ENCODE results near the gene MLLT1.

The MLLT1 gene

DNA sequence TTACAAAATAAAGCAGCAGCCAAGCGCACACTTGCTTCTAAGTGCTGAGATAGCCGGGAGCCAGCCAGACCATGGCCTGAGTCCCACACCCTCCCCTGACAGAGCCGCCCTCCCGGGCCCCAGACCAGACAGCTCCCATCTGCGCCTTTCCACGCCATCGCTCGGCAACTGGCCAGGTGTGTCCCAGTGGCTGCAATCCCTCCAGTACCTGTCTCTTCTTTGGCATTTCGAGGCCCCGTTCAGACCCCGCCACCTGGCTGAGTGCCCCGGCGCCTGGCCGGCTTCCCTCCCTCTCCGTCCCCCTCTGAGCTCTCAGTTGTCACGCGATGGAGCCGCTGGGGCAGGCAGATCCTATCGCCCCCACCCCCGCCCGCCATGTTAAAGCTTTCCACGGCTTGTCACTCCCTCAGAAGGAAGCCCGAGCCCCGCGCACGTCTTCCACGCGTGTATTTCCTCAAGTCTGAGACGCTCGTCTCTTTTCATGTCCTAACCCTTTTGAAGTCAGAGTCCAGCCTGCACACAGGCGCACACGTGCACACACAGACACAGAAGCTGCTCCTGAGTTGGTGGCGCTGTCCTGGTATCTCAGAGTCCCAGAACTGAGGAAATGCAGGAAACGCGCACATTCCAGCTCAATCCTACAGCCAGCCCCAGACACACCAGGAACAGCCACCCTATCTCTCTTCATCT is 7.9 kb downstream of the MLLT1 start:
- TF ChIP-seq FOXM1 (IDR thresholded peaks at IDR 0.05; ENCODE audit: borderline replicate concordance) (no peak), NFRKB (IDR thresholded peaks at IDR 0.05) (no peak), FOXK2 (IDR thresholded peaks at IDR 0.05) (no peak), BHLHE40 (IDR thresholded peaks at IDR 0.05; ENCODE audit: borderline replicate concordance) (no peak), ARNT (IDR thresholded peaks at IDR 0.05) (no peak), SUZ12 (IDR thresholded peaks at IDR 0.05) (no peak), L3MBTL2 (conservative IDR thresholded peaks at IDR 0.05) (no peak), HDGF (IDR thresholded peaks at IDR 0.05; ENCODE audit: borderline replicate concordance) (no peak), TARDBP (IDR thresholded peaks at IDR 0.05) (no peak), FOXA1 (IDR thresholded peaks at IDR 0.05) (no peak), ELF4 (IDR thresholded peaks at IDR 0.05) (no peak), LEF1 (IDR thresholded peaks at IDR 0.05; ENCODE audit: borderline replicate concordance) (no peak), CTBP1 (IDR thresholded peaks at IDR 0.05; ENCODE audit: borderline replicate concordance) (no peak), SP1 (IDR thresholded peaks at IDR 0.05) (no peak), ZNF384 (IDR thresholded peaks at IDR 0.05) (no peak)
- TF ChIP-seq, protein P1, sequence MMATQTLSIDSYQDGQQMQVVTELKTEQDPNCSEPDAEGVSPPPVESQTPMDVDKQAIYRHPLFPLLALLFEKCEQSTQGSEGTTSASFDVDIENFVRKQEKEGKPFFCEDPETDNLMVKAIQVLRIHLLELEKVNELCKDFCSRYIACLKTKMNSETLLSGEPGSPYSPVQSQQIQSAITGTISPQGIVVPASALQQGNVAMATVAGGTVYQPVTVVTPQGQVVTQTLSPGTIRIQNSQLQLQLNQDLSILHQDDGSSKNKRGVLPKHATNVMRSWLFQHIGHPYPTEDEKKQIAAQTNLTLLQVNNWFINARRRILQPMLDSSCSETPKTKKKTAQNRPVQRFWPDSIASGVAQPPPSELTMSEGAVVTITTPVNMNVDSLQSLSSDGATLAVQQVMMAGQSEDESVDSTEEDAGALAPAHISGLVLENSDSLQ (IDR thresholded peaks at IDR 0.05): no peak
- CTCF ChIA-PET: interaction anchor here (1.8 kb wide), 1 partner anchor 11 kb away, joined by 9 read pairs; no protein-coding TSS in a partner anchor

DNA sequence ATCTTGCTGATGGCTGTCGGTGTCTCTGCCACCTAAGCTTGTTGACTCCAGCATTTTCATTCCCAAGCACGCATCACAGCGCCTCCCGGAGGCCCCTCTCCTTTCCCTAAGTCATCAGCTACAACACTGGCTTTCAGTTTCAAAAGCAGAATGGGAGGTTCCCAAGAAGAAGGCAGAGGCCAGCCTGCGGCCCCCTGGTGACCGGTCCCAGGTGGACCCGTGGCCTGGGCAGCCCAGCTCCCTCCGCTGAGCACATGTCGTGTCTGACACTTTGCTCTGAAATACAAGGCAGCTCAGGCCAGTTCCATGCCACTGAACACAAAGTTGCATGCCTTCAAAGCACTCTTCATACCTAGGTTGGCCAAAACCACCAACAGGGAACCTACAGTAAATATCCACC is 8.5 kb downstream of the MLLT1 start:
- peak; percentile 12 for DNase-seq (ENCODE audit: extremely low spot score)
- ChIA-PET POLR2A (no interaction called here), CTCF (interaction anchor here (1.8 kb wide), 1 partner anchor 10 kb away, joined by 9 read pairs; no protein-coding TSS in a partner anchor)
- TF ChIP-seq ELF4 (IDR thresholded peaks at IDR 0.05): no peak

More for the DNA sequence above, 7.9 kb downstream of the MLLT1 start:
- DNase-seq (ENCODE audit: extremely low spot score): peak; percentile 20
- POLR2A ChIA-PET: no interaction called here

DNA sequence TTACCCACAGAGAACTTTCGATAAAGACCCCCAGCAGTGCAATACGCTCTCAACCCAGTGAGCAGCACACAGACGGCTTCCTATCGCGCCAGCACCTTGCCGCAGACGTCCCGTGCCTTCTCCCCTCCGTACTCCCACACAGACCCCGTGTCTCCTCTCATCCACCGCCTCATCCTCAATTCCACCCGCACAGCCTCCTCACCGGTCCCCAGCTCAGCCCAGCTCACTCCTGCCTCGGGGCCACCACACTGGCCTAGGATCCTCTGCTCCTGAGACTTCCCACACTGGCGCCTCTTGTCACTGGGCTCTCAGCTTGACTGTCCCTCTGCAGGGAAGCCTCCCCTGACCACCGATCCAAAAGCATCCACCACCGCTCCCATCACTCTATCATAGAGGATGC is 9.0 kb downstream of the MLLT1 start:
- POLR2A ChIA-PET: no interaction called here
- CTCF ChIA-PET: interaction anchor here (1.8 kb wide), 1 partner anchor 10 kb away, joined by 9 read pairs; no protein-coding TSS in a partner anchor
- TF ChIP-seq FOXK2 (IDR thresholded peaks at IDR 0.05): no peak
- TF ChIP-seq LEF1 (IDR thresholded peaks at IDR 0.05; ENCODE audit: borderline replicate concordance): no peak
- TF ChIP-seq ELF4 (IDR thresholded peaks at IDR 0.05): no peak
- TF ChIP-seq ZNF384 (IDR thresholded peaks at IDR 0.05): no peak
- no peak for TF ChIP-seq HDGF (IDR thresholded peaks at IDR 0.05; ENCODE audit: borderline replicate concordance)
- no peak for TF ChIP-seq ARNT (IDR thresholded peaks at IDR 0.05)
- no peak for TF ChIP-seq FOXA1 (IDR thresholded peaks at IDR 0.05)
- TF ChIP-seq, protein P1 (IDR thresholded peaks at IDR 0.05): no peak
- TF ChIP-seq BHLHE40 (IDR thresholded peaks at IDR 0.05; ENCODE audit: borderline replicate concordance): no peak
- TF ChIP-seq SP1 (IDR thresholded peaks at IDR 0.05): no peak
- no peak for TF ChIP-seq NFRKB (IDR thresholded peaks at IDR 0.05)
- no peak for DNase-seq (ENCODE audit: extremely low spot score)

DNA sequence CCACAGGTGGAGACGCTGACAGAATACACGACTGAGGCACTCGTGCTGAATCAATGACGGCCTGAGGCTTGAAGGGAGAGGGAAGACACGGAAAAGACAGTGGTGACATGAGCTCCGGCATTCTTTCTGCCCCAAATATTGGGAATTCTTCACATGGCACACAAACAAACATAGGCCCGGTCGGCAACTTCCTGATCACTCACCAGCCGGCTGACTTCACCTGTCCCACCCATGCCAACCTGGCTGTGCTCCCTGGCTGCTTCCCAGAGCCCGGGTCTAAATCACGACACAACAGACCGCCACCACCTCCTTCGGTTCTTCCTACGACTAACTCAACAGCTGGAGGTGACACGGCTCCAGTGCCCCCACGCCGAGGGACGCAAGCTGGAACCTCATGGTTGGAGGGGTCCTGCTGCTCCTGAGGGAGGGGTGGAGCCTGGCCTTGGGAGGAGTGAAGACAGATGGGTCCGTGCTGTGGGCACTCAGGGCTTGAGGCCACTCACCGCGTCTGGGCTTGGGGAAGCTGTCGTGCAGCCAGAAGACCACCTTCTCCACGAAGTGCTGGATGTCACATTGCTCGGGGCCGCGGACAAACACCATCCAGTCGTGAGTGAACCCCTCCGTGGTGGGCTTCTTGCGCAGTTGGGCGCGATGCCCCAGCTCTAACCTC is 9.6 kb downstream of the MLLT1 start:
- TF ChIP-seq L3MBTL2 (conservative IDR thresholded peaks at IDR 0.05): no peak
- TF ChIP-seq BHLHE40 (IDR thresholded peaks at IDR 0.05; ENCODE audit: borderline replicate concordance): no peak
- TF ChIP-seq, protein P1 (IDR thresholded peaks at IDR 0.05): no peak
- no peak for TF ChIP-seq CTBP1 (IDR thresholded peaks at IDR 0.05; ENCODE audit: borderline replicate concordance)
- no peak for TF ChIP-seq ZNF384 (IDR thresholded peaks at IDR 0.05)
- no peak for TF ChIP-seq SP1 (IDR thresholded peaks at IDR 0.05)
- TF ChIP-seq ELF4 (IDR thresholded peaks at IDR 0.05): no peak
- ChIA-PET CTCF (interaction anchor here (0.5 to 1.8 kb wide), 2 partner anchors 9 to 69 kb away, joined by 3 to 9 read pairs; no protein-coding TSS in a partner anchor), POLR2A (no interaction called here)
- no peak for DNase-seq (ENCODE audit: extremely low spot score)

DNA sequence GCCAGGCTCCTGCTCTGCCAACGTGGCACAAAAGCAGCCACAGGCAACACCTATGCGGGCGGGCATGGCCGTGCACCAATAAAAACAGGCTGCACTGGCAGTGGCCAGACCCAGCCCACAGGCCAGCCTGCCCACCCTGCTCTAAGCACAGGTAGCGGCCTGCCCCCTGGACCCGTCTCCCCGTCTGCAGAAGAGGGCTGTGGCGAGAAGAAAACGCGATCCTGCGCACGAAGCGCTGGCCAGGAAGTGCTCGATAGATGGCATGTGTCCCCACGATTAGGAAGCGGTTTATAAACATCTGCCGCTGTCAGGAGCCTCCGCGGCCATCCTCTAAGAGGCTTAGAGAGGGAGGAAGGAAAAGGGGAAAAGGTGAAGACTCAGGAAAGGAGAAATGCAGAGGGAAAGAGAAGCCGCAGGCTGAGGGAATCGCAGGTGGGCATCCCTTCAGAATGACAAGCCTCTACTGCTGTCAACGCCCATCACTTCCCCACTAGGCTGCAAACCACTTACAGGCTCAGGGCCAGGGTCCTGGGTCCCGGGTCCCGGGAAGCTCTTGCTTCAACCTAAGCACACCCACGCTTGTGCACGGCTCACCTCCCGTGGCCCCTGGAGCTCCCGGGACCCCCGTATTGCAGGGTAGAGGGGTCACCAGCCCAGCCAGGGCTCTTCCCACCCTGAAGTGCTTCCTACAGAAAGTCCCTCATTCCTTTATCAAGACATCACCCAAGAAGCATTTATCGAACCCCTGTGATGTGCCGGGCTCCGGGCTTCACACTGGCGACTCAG is 10.5 kb downstream of the MLLT1 start:
- POLR2A ChIA-PET: interaction anchor here (0.9 kb wide), 1 partner anchor 103 kb away, joined by 3 read pairs; the partner anchor contains the start of gene ALKBH7
- TF ChIP-seq FOXA1 (IDR thresholded peaks at IDR 0.05) (no peak), CTBP1 (IDR thresholded peaks at IDR 0.05; ENCODE audit: borderline replicate concordance) (no peak), ZNF384 (IDR thresholded peaks at IDR 0.05) (no peak), L3MBTL2 (conservative IDR thresholded peaks at IDR 0.05) (no peak), NFRKB (IDR thresholded peaks at IDR 0.05) (no peak), SP1 (IDR thresholded peaks at IDR 0.05) (no peak), SUZ12 (IDR thresholded peaks at IDR 0.05) (no peak), HDGF (IDR thresholded peaks at IDR 0.05; ENCODE audit: borderline replicate concordance) (no peak)
- TF ChIP-seq, protein P1 (IDR thresholded peaks at IDR 0.05): no peak
- CTCF ChIA-PET: interaction anchor here (0.5 kb wide), 1 partner anchor 68 kb away, joined by 3 read pairs; no protein-coding TSS in a partner anchor
- DNase-seq (ENCODE audit: extremely low spot score): no peak
